A673 (cell line): ENCODE data around the gene MGAT5. TPM values are rescaled to one million over a fixed set of nuclear protein-coding genes. Genes with fewer than 3 reads are reported as not detected.

Experiments used
- BruUV-seq: library from RNA; stranded (reverse); fragments of 400-500 nt; replicated peaks from 2 replicates; lab custom pipeline; 2021; lab: Mats Ljungman, UMichigan
- CTCF ChIA-PET: fragments of 300-600 bp; sonication (Branson Sonifier 250); formaldehyde crosslinking; loops from one replicate; lab custom pipeline; 2022; ENCODE audit warnings: antibody characterized with exemption; lab: Charles Lee
- POLR2A ChIA-PET: fragments of 300-600 bp; sonication (Branson Sonifier 250); formaldehyde crosslinking; loops from one replicate; lab custom pipeline; 2022; ENCODE audit warnings: antibody characterized with exemption; ENCODE audit not compliant: low non-redundant PET; lab: Charles Lee
- DNase-seq: peaks from one replicate; pipeline ENCODE4 v3.0.0-alpha.2; 2015; ENCODE audit warnings: low spot score
- H3K27ac ChIP-seq: fragments of 200-600 bp; sonication (generic); 2 replicates; pipeline ENCODE4 v1.5.1; 2016; ENCODE audit warnings: mixed run types, low read depth, mild to moderate bottlenecking, mixed read lengths, antibody characterized with exemption, low read length; ENCODE audit not compliant: poor library complexity, severe bottlenecking
- H3K27me3 ChIP-seq: fragments of 200-600 bp; sonication (generic); replicated peaks from 2 replicates; pipeline ENCODE4 v1.6.1; 2017; ENCODE audit warnings: mixed run types, low read depth, mild to moderate bottlenecking, mixed read lengths, antibody characterized with exemption, low read length; ENCODE audit not compliant: insufficient read depth, poor library complexity
- H3K36me3 ChIP-seq: fragments of 200-600 bp; sonication (generic); 2 replicates; pipeline ENCODE4 v1.6.1; 2016; ENCODE audit warnings: mixed run types, mild to moderate bottlenecking, mixed read lengths, antibody characterized with exemption, low read length; ENCODE audit not compliant: insufficient read depth, poor library complexity, severe bottlenecking
- H3K4me1 ChIP-seq: fragments of 200-600 bp; sonication (generic); 2 replicates; pipeline ENCODE4 v1.6.1; 2017; ENCODE audit warnings: mixed run types, mild to moderate bottlenecking, mixed read lengths, antibody characterized with exemption, low read length; ENCODE audit not compliant: insufficient read depth, poor library complexity, severe bottlenecking
- H3K4me3 ChIP-seq: fragments of 200-600 bp; sonication (generic); 2 replicates; pipeline ENCODE4 v1.5.1; 2016; ENCODE audit warnings: low read depth, mixed run types, mild to moderate bottlenecking, mixed read lengths, low read length; ENCODE audit not compliant: poor library complexity, severe bottlenecking
- H3K9me3 ChIP-seq: fragments of 200-600 bp; sonication (generic); 2 replicates; pipeline ENCODE4 v1.6.1; 2016; ENCODE audit warnings: mixed run types, low read depth, mild to moderate bottlenecking, mixed read lengths, antibody characterized with exemption, low read length; ENCODE audit not compliant: poor library complexity, severe bottlenecking
- EZH2 ChIP-seq: fragments of 200-600 bp; sonication (generic); IDR thresholded peaks from 2 replicates; pipeline ENCODE4 v1.6.1; 2017; ENCODE audit warnings: borderline replicate concordance, low read depth, mild to moderate bottlenecking, mixed read lengths, antibody characterized with exemption, low read length; ENCODE audit not compliant: poor library complexity, severe bottlenecking
- intact Hi-C: fragments of 100-400 bp; cut with micrococcal nuclease; formaldehyde crosslinking; loops from one replicate; pipeline ENCODE4 v1.10.0; 2022; ENCODE audit not compliant: unreplicated experiment
- total RNA-seq: library from RNA; stranded (reverse); gene quantifications from 2 replicates; pipeline ENCODE4 v1.2.3, GENCODE V29; 2021
- TF ChIP-seq, protein P1 (sequence below): fragments of 300-800, 200-600 bp; sonication (generic); conservative IDR thresholded peaks from 2 replicates; pipeline ENCODE4 v1.5.1; 2017; ENCODE audit warnings: low read depth, mild to moderate bottlenecking, antibody characterized with exemption, low read length, moderate library complexity, mixed read lengths

Gene MGAT5
- total RNA-seq, 1 experiment from 2014 or later = 11.0 TPM

DNA sequence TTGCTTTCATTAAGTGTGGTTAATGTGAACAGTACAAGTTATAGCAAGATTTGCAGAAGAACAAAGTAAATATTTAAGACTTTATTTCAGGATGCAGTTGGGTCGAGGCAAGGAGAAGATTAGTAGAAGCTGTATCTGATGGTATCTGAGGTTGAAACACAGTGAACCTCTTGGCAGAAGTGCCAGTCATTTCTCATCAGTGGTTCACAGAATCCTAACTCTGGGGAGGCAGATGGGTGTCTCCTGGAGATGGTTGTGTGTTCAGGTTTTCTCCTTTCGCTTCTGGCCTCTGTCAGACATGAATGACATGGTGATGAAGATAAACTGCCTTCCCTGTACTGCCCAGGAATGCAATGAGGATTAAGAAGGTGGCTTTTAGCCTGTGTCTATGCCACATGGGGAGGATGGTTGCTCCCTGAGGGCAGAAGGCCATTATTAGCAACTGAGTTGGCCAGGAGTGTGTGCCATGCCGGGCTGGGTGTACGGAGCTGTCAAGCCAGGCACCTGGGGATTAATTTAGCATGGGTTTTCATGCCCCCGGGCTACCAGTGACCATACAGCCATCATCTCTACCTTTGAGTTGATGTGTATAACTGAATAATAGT lies 28.0 kb downstream of the MGAT5 start:
- H3K27ac ChIP-seq = no peak overlapping the region
- H3K4me1 ChIP-seq = no peaks in the 10 kb centered on the region
- no peaks in the 10 kb centered on the region for H3K9me3 ChIP-seq
- DNase-seq = no peak
- H3K27me3 ChIP-seq = no peaks in the 10 kb centered on the region
- H3K36me3 ChIP-seq = no peaks in the 10 kb centered on the region
- H3K4me3 ChIP-seq = no peak overlapping the region
- no peak for TF ChIP-seq EZH2
- TF ChIP-seq, protein P1, sequence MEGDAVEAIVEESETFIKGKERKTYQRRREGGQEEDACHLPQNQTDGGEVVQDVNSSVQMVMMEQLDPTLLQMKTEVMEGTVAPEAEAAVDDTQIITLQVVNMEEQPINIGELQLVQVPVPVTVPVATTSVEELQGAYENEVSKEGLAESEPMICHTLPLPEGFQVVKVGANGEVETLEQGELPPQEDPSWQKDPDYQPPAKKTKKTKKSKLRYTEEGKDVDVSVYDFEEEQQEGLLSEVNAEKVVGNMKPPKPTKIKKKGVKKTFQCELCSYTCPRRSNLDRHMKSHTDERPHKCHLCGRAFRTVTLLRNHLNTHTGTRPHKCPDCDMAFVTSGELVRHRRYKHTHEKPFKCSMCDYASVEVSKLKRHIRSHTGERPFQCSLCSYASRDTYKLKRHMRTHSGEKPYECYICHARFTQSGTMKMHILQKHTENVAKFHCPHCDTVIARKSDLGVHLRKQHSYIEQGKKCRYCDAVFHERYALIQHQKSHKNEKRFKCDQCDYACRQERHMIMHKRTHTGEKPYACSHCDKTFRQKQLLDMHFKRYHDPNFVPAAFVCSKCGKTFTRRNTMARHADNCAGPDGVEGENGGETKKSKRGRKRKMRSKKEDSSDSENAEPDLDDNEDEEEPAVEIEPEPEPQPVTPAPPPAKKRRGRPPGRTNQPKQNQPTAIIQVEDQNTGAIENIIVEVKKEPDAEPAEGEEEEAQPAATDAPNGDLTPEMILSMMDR = no peak
- CTCF ChIA-PET = no interaction called here
- POLR2A ChIA-PET = no interaction called here
- intact Hi-C loops = no loop called here
- BruUV-seq = no TSS peak

- DNase-seq = no peak
- no TSS peak for BruUV-seq
- Histone ChIP-seq H3K27ac (no peak overlapping the region), H3K4me1 (no peaks in the 10 kb centered on the region), H3K4me3 (no peak overlapping the region), H3K27me3 (no peaks in the 10 kb centered on the region), H3K9me3 (no peaks in the 10 kb centered on the region), H3K36me3 (no peaks in the 10 kb centered on the region)
- CTCF ChIA-PET = no interaction called here
- TF ChIP-seq EZH2 = no peak
- TF ChIP-seq, protein P1 = no peak
- POLR2A ChIA-PET = no interaction called here
- intact Hi-C loops = no loop called here
Observed at GRCh38 chr2:134282629-134283400, 28.9 kb downstream of the MGAT5 start.

GRCh38 chr2:134283661-134284060 lies 29.8 kb downstream of the MGAT5 start:
- CTCF ChIA-PET = no interaction called here
- BruUV-seq = no TSS peak

More at GRCh38 chr2:134283661-134284060, 29.8 kb downstream of the MGAT5 start:
- POLR2A ChIA-PET = no interaction called here
- no peaks in the 10 kb centered on the region for H3K36me3 ChIP-seq
- no peaks in the 10 kb centered on the region for H3K27me3 ChIP-seq
- H3K27ac ChIP-seq = no peak overlapping the region
- no peaks in the 10 kb centered on the region for H3K9me3 ChIP-seq
- no peaks in the 10 kb centered on the region for H3K4me1 ChIP-seq
- H3K4me3 ChIP-seq = no peak overlapping the region
- intact Hi-C loops = no loop called here
- no peak for DNase-seq
- TF ChIP-seq, protein P1 = no peak
- no peak for TF ChIP-seq EZH2
